RWPE1 (cell line): ENCODE data around the gene HK1.
"Not testable (repeated sequence)": the region's sequence is repeated elsewhere in the genome, so short reads cannot be mapped to it uniquely, and the experiment has no call there.

Experiments used
- CTCF ChIA-PET: fragments of 350-600 bp; sonication (Branson Sonifier 250); formaldehyde crosslinking; extraction: SDS; loops from one replicate; lab custom pipeline; 2021; lab: Yijun Ruan, JAX
- POLR2A ChIA-PET: fragments of 400-600 bp; formaldehyde crosslinking; extraction: SDS; loops from one replicate; lab custom pipeline; 2020; ENCODE audit warnings: antibody characterized with exemption; ENCODE audit not compliant: low non-redundant PET; lab: Yijun Ruan, JAX
- DNase-seq: peaks from one replicate; pipeline ENCODE4 v3.0.0; 2012; ENCODE audit warnings: low spot score
- H3K27ac ChIP-seq: fragments of 450-650 bp; 2 replicates; pipeline ENCODE4 v1.5.1; 2017
- TF ChIP-seq, protein P1 (sequence below): fragments of 450-650 bp; conservative IDR thresholded peaks from 2 replicates; pipeline ENCODE4 v1.5.1; 2017; ENCODE audit warnings: low read depth, mild to moderate bottlenecking

Gene HK1

DNA sequence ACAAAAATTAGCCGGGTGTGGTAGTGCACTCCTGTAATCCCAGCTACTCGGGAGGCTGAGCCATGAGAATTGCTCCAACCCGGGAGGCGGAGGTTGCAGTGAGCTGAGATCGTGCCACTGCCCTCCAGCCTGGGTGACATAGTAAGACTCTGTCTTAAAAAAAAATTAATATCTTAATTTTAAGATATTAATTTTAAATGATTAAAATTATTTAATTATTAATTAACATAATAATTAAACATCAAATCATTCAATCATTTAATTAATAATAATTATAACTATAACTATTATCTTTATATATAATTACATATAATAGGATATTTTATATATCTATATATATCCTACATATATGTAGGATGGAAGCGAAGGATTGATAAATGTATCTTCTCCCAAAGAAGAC, 1.8 kb upstream of the HK1 start:
- DNase-seq: no peak
- no peak overlapping the region for H3K27ac ChIP-seq
- TF ChIP-seq, protein P1, sequence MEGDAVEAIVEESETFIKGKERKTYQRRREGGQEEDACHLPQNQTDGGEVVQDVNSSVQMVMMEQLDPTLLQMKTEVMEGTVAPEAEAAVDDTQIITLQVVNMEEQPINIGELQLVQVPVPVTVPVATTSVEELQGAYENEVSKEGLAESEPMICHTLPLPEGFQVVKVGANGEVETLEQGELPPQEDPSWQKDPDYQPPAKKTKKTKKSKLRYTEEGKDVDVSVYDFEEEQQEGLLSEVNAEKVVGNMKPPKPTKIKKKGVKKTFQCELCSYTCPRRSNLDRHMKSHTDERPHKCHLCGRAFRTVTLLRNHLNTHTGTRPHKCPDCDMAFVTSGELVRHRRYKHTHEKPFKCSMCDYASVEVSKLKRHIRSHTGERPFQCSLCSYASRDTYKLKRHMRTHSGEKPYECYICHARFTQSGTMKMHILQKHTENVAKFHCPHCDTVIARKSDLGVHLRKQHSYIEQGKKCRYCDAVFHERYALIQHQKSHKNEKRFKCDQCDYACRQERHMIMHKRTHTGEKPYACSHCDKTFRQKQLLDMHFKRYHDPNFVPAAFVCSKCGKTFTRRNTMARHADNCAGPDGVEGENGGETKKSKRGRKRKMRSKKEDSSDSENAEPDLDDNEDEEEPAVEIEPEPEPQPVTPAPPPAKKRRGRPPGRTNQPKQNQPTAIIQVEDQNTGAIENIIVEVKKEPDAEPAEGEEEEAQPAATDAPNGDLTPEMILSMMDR: no peak
- CTCF ChIA-PET: no interaction called here
- POLR2A ChIA-PET: no interaction called here

DNA sequence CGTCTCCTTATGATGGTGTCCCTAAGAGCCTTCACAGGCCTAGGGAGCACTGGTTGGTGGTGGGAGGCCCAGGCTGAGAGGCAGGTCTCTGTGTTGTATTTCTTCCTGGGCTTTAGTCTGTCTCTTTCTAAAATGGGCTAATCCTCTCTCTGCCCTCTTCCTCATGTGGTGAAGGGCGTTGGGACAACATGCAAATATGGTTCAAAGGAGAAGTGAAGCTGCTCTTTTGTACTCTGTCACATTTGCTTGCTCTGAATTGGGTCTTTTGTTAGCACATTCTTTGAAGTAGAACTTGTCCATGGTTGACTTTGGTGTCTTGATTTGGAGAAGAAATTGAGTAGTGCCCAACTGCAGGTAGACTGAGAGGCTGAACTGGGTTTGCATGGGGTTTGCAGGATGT, 814 bp downstream of the HK1 start:
- H3K27ac ChIP-seq: no peak overlapping the region
- no peak for DNase-seq
- ChIA-PET CTCF (no interaction called here), POLR2A (no interaction called here)
- TF ChIP-seq, protein P1: no peak

DNA sequence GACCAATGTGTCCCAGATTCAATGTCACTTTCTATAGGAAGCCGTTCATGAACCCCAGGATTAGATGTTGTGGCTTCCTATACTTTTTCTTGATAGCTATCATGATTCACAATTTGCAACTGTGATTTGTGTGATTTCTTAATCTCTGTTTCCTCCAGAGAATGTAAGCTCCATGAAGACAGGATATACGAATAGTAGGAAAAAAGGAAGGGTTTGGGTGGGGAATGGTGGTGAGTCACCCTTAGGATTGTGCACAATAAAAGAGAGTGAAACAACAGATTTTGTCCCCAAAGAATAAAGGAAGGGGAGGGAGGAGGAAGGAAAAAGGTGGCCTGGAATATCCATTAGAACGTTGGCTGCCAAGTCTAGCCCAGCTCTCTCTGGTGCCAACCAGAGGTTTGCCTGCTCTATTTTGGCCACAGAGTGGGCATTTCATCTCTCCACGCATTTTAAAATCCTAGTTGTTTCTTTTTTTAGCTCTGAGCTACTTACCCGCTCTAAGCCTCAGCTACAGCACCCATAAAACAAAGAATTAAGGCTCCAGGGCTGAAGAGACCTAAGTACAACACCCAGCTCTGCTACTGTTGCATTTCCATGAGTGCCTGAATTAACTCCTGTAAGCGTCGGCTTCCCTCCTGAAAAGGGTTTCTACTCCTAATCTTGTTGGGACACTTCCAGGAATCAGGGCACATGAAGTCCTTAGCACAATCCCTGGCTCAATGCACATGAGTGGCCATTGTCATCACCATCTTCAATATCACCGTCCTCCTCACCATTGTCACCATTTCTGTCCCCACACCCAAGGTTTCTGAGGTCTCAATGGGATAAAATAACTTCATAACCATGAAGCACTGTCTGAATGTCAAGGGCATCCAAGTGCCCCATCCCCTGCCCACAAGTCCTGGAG, 3.5 kb downstream of the HK1 start:
- POLR2A ChIA-PET: no interaction called here
- TF ChIP-seq, protein P1: no peak

DNA sequence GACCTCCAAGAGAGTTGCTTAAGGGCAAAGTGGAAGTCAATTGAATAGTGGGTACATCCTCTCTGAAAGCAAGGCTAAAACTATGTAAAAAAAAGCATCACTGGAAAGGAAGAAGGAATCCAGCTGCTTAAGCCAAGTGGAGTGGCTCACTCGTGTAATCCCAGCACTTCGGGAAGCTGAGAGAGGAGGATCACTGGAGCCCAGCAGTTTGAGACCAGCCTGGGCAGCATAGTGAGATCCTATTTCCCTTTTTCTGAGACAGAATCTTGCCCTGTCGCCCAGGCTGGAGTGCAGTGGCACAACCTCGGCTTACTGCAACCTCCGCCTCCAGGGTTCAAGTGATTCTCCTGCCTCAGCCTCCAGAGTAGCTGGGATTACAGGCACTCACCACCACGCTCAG, 6.1 kb downstream of the HK1 start:
- CTCF ChIA-PET, POLR2A ChIA-PET, H3K27ac ChIP-seq, DNase-seq: not testable (repeated sequence)

More for the DNA sequence above, 3.5 kb downstream of the HK1 start:
- no peak overlapping the region for H3K27ac ChIP-seq
- CTCF ChIA-PET: interaction anchor here (0.6 kb wide), 1 partner anchor 46 kb away, joined by 3 read pairs; no protein-coding TSS in a partner anchor
- DNase-seq: no peak

DNA sequence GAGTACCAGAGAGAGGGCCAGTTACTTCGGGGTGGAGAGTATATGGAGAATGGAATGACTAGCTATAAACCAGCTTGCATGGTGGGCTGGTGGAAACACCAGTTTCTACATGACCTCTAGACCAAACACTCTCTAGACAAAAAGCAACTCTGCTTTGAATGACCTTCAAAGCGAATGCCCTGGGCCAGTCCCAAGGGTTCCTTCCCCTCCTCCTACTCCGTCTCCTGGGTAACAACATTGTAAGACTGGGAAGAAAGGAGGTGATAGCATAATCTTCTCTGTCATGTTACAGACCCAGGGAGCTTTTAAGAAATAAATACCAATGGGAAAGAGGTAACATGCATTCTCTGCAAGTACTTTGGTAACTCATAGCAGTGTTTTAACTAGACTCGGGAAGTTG, 7.4 kb downstream of the HK1 start:
- TF ChIP-seq, protein P1: no peak
- ChIA-PET CTCF (interaction anchor here (1.0 to 1.2 kb wide), 2 partner anchors 14 to 16 kb away, joined by 3 read pairs; no protein-coding TSS in a partner anchor), POLR2A (no interaction called here)

DNA sequence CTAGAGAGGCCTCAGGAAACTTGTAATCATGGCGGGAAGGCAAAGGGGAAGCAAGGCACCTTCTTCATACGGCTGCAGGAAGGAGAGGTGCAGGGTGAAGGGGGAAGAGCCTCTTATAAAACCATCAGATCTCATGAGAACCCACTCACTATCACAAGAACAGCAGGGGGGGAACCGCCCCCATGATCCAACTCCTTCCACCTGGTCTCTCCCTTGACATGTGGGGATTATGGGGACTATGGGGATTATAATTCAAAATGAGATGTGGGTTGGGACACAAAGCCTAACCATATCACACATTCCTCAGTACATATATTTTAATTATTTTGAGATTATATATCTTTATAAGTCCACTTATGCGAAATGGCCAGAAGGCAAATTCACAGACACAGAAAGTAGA, 8.9 kb downstream of the HK1 start:
- ChIA-PET POLR2A (no interaction called here), CTCF (no interaction called here)
- H3K27ac ChIP-seq: no peak overlapping the region
- TF ChIP-seq, protein P1: no peak
- DNase-seq: no peak

More for the DNA sequence above, 7.4 kb downstream of the HK1 start:
- H3K27ac ChIP-seq: no peak overlapping the region
- DNase-seq: no peak

DNA sequence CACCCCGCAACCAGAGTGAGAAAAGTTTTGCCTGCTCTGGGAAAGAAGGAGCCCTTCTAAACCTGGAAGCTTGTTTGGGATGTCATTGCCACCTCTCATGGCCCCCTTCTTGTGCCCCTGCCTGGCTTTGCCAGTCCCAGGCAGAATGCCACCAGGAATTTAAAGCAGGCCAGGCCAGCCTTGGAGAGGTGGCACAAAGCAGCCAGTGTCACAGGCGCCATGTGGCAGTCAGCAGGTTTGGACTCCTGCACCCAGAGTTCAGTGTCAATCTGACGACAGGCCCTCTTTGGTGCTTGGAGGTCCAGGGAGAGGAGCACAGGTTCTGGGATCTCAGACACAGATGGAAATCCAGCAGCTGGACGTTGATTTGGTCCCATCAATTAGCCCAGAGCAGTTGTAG, 12.7 kb downstream of the HK1 start:
- no peak overlapping the region for H3K27ac ChIP-seq
- ChIA-PET CTCF (interaction anchor here (1.1 to 1.2 kb wide), 2 partner anchors 52 to 623 kb away, joined by 5 to 7 read pairs; no protein-coding TSS in a partner anchor), POLR2A (no interaction called here)
- no peak for DNase-seq
- TF ChIP-seq, protein P1: no peak
